LHCN-M2 (cell line): ENCODE data around the gene IGFBP4. TPM values are rescaled to one million over a fixed set of nuclear protein-coding genes. Genes with fewer than 3 reads are reported as not detected.
"Not testable (repeated sequence)": the region's sequence is repeated elsewhere in the genome, so short reads cannot be mapped to it uniquely, and the experiment has no call there.

ENCODE experiments used
- DNase-seq: peaks from one replicate; pipeline ENCODE4 v3.0.0-alpha.2; 2012; ENCODE audit warnings: low read depth
- polyA plus RNA-seq: library from polyadenylated mRNA; unstranded; fragments of >200 nt; gene quantifications from one replicate; pipeline ENCODE4 v1.2.1, GENCODE V29; 2012; ENCODE audit warnings: missing spikeins
- total RNA-seq: library from RNA; depleted of rRNA; stranded (reverse); fragments of >200 nt; gene quantifications from 2 replicates; pipeline ENCODE4 v1.2.3, GENCODE V29; 2014; rRNA removed

The IGFBP4 gene
- total RNA-seq, result 47.5 and 55.3 TPM in 2 replicates
- polyA plus RNA-seq, result 553 TPM

DNA sequence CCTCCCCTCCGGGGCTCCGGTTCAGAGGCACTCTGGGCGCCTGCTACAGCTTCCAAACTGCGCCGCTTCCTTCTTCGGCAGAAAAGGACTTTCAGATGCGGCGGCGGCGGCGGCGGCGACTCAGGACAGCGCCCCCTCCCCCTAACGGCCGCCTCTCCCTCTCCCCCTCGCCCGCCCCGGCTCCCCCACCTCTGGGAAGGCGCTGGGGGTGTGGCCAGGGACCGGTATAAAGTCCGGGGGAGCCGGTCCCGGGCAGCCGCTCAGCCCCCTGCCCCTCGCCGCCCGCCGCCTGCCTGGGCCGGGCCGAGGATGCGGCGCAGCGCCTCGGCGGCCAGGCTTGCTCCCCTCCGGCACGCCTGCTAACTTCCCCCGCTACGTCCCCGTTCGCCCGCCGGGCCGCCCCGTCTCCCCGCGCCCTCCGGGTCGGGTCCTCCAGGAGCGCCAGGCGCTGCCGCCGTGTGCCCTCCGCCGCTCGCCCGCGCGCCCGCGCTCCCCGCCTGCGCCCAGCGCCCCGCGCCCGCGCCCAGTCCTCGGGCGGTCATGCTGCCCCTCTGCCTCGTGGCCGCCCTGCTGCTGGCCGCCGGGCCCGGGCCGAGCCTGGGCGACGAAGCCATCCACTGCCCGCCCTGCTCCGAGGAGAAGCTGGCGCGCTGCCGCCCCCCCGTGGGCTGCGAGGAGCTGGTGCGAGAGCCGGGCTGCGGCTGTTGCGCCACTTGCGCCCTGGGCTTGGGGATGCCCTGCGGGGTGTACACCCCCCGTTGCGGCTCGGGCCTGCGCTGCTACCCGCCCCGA, at the start of gene IGFBP4:
IGFBP4 (plus strand) TSS at position 255 of the 792 bp plus-strand sequence; CDS start at position 541, 286 bp downstream.
- peak; percentile 74 for DNase-seq

DNA sequence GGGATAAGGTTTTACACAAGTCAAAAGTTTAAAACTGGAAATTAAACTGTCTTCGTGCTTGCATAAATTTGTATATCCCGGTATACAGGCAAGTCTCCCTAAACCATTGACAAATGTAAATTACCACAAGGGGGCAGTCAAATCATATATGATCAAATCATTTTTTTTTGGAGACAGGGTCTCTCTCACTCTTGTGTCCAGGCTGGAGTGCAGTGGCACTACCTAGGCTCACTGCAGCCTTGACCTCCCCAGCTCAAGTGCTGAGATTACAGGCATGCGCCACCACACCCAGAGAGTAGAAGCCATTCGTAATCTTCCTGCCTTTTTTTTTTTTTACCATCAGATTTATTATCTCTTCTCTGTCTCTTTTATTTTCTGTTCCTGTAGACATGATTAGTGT, 44.1 kb upstream of the IGFBP4 start:
- peak; percentile 59 for DNase-seq

DNA sequence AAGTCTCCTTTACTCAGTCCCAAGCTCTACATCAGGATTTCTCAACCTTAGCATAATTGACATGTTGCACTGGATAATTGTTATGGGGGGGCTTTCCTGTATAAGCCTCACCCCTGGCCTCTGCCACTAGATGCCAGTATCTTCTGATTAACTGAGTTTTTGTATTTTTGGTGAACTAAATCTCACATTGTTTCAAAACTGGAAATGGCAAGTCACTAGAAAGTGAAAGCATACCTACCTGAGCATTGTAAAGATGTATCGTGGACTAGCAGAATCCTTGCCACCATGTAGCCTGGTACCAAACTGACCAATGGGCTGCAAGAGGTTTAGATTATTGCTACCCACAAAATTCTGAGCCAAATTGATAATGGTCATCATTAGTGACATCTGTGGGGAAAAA, 40.6 kb upstream of the IGFBP4 start:
- DNase-seq, result no peak

DNA sequence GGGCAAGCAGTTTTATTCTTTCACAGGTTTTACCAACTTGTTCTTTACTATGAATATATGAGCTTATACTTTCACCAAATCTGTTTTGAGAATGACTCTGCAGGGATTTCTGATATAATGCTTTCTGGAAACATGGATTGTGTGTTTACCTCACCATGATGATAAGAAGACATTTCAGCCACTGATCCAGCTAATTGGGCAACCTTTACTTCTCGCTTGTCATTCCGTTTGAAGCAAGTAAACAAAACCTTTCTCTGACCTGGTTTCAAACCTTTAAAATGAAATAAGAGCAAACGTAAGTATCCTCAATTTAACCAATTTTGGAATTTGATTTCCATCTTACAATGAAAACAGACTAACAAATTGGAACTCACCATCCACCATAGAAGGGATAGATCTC, 39.2 kb upstream of the IGFBP4 start:
- DNase-seq, result no peak

DNA sequence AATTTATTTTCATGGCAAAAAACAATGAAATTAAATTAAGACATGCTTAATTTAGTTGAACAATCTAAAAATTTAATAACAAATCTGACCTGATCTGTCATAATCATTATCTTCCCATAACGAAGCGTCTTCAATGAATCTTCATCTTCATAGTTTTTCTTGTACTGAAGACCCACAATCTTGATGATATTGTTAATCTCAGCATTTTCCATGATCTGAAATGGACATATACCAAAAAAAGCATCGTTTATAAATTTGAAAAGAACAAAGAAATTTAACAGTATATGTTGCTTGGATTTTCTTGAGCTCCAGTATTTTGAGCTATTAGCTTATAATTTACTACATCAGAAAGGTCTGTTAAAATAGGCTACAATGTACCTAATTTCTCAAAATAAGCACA, 35.8 kb upstream of the IGFBP4 start:
- DNase-seq, result no peak

DNA sequence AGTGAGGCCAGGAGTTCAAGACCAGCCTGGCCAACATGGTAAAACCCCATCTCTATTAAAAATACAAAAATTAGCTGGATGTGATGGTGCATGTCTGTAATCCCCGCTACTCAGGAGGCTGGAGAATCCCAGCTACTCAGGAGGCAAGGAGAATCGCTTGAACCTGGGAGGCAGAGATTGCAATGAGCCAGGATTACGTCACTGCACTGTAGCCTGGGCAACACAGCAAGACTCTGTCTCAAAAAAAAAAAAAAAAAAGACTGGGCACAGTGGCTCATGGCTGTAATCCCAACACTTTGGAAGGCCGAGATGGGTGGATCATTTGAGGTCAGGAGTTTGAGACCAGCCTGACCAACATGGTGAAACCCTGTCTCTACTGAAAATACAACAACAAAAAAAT, 33.7 kb upstream of the IGFBP4 start:
- DNase-seq, result not testable (repeated sequence)

DNA sequence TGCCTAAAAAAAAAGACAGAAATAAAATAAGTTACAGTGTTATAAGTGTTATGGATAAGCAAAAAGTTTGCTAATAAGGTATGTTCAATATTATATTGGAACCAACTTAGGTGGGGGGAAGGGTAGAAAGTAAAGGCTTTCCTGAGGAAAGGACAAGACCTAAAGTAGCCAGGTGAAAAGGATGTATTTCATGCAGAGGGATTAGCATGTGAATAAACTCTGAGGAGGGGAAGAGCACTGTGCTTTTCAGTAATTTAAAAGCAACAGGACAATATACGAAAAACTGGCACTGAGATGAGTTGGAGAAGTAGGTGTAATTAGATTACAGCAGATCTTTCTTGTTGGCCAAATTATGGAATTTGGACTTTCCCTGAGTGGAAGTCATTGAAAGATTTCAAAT, 33.2 kb upstream of the IGFBP4 start:
- no peak for DNase-seq

DNA sequence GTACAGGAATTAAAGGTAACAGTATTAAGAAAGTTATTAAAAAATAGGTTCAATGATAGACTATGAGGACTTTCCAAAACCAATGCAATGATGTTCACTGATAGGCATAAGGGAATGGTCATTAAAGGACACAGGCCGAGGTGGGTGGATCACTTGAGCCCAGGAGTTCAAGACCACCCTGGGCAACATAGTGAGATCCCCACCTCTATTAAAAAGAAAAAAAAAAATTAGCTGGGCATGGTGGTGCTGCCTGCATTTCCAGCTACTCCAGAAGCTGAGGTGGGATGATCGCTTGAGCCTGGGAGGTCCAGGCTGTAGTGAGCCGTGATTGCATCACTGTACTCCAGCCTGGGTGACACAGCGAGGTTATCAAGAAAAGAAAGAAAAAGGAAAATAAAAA, 31.4 kb upstream of the IGFBP4 start:
- no peak for DNase-seq

DNA sequence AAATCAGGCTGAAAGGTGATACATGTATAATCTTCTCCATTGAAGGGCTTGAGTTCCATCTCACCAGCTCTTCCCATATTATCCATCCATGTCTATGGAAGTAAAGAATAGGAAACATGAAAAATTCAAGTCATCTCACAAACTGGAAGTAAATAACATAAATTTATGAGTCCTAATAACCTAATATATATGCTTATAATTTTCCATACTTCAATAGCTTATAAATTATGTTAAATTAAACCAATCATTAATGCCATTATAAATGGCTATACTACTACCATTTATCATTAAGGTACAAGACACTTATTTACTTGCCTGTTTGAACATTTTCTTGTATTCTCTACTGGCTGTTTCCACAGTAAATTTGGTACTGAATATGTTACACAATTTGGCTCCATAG, 30.4 kb upstream of the IGFBP4 start:
- DNase-seq, result no peak

DNA sequence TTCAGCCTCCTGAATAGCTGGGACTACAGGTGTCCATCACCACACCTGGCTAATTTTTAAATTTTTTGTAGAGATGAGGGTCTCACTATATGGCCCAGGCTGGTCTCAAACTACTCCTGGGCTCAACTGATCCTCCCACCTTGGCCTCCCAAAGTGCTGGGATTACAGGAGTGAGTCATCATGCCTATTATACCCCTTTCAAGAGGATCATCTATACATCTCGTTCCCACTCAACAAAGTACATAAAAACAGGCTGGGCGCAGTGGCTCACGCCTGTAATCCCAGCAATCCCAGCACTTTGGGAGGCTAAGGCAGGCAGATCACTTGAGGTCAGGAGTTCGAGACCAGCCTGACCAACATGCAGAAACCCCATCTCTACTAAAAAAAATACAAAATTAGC, 28.9 kb upstream of the IGFBP4 start:
- DNase-seq, result not testable (repeated sequence)

DNA sequence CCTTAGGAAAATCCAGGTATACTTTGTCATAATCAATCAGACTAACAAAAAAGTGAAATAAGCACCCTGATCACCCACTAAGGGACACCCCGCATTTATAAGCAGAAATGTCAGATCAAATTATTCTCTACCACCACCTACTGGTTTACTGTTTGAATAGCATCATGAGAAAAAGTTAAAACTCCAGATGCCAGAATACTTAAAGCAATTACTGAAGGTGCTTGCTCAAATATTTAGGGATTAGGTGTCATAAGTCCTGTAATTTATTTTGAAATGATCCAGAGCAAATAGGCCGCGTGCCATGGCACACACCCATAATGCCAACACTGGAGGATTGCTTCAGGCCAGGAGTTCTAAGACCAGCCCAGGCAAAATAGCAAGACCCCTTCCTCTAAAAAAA, 27.9 kb upstream of the IGFBP4 start:
- DNase-seq, result peak; percentile 64

DNA sequence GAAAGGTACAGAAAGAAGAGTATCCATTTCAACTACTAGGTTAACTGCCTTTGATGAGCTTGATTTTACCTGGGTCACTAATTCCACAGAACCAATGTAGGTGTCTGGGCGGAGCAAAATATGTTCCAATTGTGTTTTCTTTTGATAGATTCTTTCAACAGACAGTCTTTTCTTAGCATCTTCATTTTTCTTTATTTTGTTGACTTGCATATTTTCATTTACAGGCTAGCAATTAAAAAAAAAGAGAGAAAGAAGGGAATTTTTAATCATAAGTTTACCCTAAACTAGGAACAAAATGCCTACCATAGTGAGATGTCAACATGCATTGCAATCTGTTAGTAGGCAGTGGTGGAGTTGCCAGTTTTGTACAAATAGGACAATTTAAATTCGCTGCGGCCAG, 26.6 kb upstream of the IGFBP4 start:
- DNase-seq, result no peak

DNA sequence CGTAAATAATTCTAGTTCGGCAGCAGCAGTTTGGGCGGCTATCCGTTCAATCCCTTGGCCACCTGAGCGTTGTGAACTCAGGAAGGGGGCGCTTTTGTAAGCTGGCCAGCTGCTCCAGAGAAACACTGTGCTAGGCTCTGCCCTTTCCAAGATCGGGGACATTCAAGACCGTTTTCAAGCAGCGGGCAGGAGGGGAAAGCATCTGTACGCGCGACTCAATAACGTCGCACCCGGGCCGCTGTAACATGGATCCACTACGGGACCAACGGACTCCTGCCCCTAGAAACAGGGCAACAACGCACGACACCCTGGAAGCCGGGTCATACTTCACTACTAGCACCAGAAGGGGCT, 26.0 kb upstream of the IGFBP4 start:
- peak; percentile 34 for DNase-seq

DNA sequence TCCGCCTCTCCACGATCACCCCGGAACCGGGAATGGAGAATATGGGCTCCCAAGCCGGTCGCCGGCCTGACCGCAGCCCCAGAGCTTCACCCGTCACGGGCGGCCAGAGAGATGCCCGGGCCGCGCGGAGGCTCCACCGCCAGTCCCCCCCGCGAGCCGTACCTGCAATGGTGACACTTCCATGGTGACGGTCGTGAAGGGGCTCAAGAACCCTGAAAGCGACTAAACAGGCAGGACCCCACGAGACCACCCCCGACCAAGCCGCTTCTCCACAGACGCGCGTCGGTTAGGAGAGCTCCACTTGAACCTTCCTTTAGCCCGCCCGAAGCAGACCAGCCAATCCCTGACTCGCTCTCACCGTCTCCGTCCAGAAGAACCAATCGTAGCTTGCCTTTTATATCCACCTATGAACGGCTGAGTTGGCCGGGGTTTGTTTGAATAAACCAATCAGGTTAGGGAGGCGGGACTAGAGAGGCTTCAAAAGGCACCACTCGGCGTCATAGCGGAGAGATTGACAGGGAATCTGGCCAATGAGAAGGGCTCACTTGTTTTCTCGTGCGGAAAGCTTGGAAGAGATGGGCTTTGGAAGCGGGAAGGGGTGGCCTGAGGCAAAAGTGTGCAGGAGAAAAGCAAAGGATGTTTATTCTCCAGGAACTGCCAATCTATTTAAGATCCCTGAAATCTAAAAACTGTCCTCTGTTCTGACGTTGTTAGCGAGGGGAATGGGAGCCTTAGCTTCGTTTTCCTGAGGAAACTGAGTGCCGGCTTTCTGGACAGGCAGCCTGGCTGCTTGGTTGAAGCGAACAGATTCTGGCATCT, 25.4 kb upstream of the IGFBP4 start, which contains the start of gene TOP2A:
TOP2A (minus strand) TSS at position 288 of the 819 bp plus-strand sequence; CDS start at position 183, 105 bp downstream.
- peak; percentile 100 for DNase-seq

DNA sequence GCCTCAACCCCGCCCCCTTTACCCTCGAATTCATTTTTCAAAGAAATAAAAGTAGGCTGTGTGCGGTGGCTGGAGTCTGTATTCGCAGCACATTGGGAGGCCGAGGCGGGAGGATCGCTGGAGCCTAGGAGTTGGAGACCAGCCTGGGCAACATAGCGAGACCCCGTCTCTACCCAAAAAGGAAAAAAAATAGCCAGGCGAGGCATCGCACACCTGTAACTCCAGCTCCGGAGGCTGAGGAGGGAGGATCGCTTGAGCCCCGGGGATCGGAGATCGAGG, 24.9 kb upstream of the IGFBP4 start:
- DNase-seq, result no peak

DNA sequence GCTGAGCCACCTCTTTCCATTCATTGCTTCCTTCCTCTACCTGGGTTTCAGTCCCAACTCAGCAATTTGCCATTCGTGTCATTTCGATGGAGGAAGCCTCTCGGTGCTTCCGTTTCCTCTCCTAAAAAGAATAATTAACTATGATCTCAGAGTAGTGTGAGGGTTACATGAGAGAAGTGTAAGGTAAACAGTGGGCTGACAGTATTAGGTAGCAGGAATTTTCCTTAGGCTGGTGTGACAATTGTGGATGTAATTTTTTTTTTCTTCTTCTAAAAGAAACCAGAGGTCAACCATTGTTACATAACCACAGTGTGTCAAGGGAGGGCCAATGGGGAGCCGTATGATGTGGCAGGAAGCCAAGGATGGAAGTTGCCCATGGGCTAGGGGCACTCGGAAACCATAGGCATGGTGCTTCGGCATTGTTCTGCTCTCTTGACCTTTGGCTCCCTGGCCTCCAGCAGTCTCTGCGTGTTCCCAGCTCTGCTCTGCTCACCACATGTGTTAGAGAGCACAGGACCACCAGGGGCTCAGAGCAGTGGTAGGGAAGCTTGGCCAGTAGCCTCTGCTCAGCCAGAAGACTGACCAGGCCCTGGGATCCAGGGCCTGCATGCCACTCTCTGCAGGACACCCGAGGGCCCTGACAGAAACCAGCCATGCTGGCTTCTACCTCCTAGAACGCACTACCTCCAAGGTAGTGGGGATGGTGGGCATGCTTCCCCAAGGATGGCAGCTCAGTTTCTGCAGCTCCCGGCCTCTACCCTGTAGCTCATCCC, 23.5 kb upstream of the IGFBP4 start:
- DNase-seq, result no peak

DNA sequence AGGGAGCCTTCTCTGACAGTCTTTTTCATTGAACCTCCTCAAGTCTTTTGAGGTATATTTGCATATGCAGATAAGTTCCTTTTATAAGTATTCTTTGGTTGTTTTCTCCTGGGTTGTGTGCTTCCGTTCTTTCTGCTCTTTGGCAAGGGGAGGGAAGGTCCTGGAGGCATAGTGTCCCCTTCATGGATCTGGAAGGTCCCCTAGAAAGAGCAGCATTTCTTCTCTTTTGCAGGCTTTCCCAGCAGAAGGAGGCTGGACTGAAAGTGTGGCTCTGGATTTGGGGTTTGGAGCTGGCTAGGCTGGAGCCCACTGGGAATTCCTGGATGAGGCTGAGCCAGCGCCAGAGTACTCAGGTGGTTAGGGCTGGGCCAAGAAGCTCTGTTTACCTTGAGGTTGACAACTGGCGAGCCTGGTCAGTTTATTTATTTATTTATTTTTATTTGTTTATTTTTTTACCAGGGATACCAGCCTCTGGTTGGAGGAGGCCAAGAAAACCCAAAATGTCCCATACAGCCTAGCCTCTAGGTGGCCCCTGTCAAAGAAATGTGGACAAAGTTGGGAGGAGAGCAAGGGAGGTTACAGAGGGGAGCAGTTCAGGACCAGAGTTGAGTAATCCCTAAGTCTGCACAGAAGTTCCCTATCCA, 20.1 kb upstream of the IGFBP4 start:
- DNase-seq, result peak; percentile 36

DNA sequence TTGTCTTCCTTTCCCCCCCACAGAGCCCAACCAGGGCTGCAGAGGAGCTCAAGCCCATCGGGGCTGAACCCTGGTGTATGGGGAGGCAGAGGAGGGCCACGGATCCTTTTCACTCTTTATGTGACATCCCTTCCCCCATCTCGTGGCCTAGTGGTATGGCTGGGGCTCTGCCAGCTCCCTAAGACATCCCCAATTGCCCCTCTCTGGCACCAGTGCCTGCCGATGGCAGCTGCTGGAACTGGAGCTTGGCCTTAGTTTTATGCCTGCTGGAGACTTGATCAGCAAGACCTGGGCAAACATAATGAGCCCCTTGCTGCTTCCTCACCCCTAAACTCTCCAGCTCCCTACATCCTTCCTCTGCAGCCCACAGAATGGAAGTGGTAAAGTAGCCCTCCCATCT, 17.5 kb upstream of the IGFBP4 start:
- DNase-seq, result no peak

DNA sequence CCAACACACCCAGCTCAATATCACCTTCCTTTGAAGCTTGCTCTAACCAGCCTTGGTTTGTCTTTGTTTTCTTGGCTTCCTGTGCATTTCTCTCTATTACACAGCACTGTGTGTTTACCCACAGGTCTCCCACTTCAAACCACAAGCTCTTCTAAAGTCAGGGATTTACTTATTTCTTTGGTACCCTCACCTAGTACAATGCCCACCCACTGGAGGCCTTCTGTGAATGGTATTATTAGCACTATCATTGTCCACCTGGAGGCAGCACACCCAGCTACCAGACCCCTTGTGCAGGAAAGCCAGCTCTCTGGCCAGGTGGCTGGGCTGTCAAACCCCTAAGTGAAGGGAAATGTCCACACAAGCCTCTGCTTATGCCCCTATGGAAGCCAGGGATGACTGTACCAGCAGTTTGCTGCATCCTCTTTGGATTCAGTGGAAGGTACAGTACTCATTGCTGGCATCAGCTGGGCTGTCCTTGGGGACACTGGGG, 16.2 kb upstream of the IGFBP4 start:
- no peak for DNase-seq

DNA sequence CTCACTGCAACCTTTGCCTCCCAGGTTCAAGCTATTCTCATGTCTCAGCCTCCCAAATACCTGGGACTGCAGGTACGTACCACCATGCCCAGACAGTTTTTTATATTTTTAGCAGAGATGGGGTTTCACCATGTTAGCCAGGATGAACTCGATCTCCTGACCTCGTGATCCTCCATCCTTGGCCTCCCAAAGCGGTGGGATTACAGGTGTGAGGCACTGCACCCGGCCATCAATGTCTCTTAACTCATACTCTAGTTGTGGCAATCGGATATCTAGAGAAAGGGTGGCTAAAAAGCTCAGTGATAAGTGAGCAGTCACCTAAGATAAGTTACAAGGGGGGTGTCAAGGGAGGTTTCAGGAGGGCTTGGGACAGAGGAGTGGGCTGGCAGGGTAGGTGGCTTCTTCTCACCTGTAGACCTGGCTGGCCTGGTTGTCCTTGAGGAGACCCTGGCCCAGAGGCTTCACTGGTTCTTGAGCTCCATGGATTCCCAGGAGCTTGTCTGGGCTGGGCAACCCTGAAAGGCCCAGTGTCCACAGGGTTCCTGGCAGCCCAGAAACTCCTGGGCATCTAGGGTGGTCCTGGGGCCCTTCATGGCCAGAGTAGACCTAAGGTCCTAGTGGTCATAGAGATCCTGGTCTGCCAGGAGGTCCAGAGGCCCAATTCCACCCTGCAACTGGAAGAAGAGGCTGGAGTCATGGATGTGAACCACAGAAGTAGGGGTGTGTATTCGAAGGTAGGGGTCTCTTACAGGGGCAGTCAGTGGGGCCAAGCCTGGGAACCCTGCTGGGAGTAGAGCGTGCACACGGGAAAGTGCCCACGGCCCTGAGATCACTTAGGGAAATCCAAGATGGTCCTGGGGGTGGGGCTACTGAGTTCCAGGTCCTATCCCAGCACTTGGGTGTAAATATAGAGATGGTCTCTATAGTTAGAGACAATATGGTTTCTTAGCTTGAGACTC, 12.7 kb upstream of the IGFBP4 start:
- DNase-seq, result no peak
